IMR-90 (cell line): ENCODE data around the gene ERCC1. TPM values are rescaled to one million over a fixed set of nuclear protein-coding genes. Genes with fewer than 3 reads are reported as not detected.
A peak's percentile ranks its signal among the peaks of the same experiment; 100 is the strongest.

Experiments used
- ATAC-seq: fragments of 200-7000 bp; cut with Tn5 transposase; 2 replicates; pipeline ENCODE4 v1.9.1; 2020; ENCODE audit warnings: low read depth, mild to moderate bottlenecking, moderate library complexity
- BruUV-seq: library from RNA; stranded (reverse); fragments of 400-500 nt; replicated peaks from 2 replicates; lab custom pipeline; 2021; lab: Mats Ljungman, UMichigan
- CTCF ChIA-PET: fragments of 300-600 bp; formaldehyde crosslinking; extraction: SDS; loops from one replicate; lab custom pipeline; 2021; ENCODE audit warnings: antibody characterized with exemption; lab: Yijun Ruan, JAX
- POLR2A ChIA-PET: fragments of 300-600 bp; sonication (Branson Sonifier 250); formaldehyde crosslinking; loops from one replicate; lab custom pipeline; 2022; ENCODE audit warnings: antibody characterized with exemption; ENCODE audit not compliant: unreplicated experiment; lab: Charles Lee
- DNase-seq: peaks from one replicate; pipeline ENCODE4 v3.0.0; 2013
- H2AFZ ChIP-seq: replicated peaks from 2 replicates; pipeline ENCODE3; 2013; ENCODE audit warnings: low read length, mild to moderate bottlenecking; ENCODE audit not compliant: poor library complexity
- H2AK5ac ChIP-seq: 2 replicates; pipeline ENCODE4 v1.6.1; 2013; ENCODE audit warnings: low read depth, low read length, inconsistent platforms
- H2AK9ac ChIP-seq: replicated peaks from 2 replicates; pipeline ENCODE3; 2013; ENCODE audit warnings: mild to moderate bottlenecking, low read depth, low read length, moderate library complexity; ENCODE audit not compliant: poor library complexity
- H2BK120ac ChIP-seq: 2 replicates; pipeline ENCODE4 v1.6.1; 2013; ENCODE audit warnings: low read depth, low read length, inconsistent platforms
- H2BK15ac ChIP-seq: 3 replicates; pipeline ENCODE4 v1.6.1; 2013; ENCODE audit warnings: low read depth, low read length, inconsistent platforms
- H2BK20ac ChIP-seq: 2 replicates; pipeline ENCODE4 v1.6.1; 2013; ENCODE audit warnings: low read depth, mild to moderate bottlenecking, inconsistent platforms, low read length, moderate library complexity
- H2BK5ac ChIP-seq: 2 replicates; pipeline ENCODE4 v1.6.1; 2013; ENCODE audit warnings: mild to moderate bottlenecking, low read depth, low read length, inconsistent platforms; ENCODE audit not compliant: poor library complexity, severe bottlenecking
- H3K14ac ChIP-seq: replicated peaks from 2 replicates; pipeline ENCODE4 v1.6.1; 2013; ENCODE audit warnings: low read depth, low read length, inconsistent platforms
- H3K18ac ChIP-seq: 2 replicates; pipeline ENCODE4 v1.6.1; 2013; ENCODE audit warnings: low read depth, low read length, control low read depth
- H3K23ac ChIP-seq: 2 replicates; pipeline ENCODE4 v1.6.1; 2013; ENCODE audit warnings: low read depth, low read length, inconsistent platforms
- H3K27ac ChIP-seq: 2 replicates; pipeline ENCODE4 v1.5.1; 2013; ENCODE audit warnings: mild to moderate bottlenecking, control low read depth, low read length; ENCODE audit not compliant: insufficient read depth
- H3K27me3 ChIP-seq: 2 replicates; pipeline ENCODE4 v1.6.1; 2013; ENCODE audit warnings: low read length; ENCODE audit not compliant: control insufficient read depth, insufficient read depth
- H3K36me3 ChIP-seq: 2 replicates; pipeline ENCODE4 v1.6.1; 2013; ENCODE audit warnings: low read length, mixed read lengths; ENCODE audit not compliant: control insufficient read depth, insufficient read depth
- H3K4ac ChIP-seq: 2 replicates; pipeline ENCODE4 v1.6.1; 2013; ENCODE audit warnings: low read depth, low read length, inconsistent platforms
- H3K4me1 ChIP-seq: 2 replicates; pipeline ENCODE4 v1.6.1; 2013; ENCODE audit warnings: low read length, mixed read lengths; ENCODE audit not compliant: control insufficient read depth, insufficient read depth
- H3K4me2 ChIP-seq: 2 replicates; pipeline ENCODE4 v1.6.1; 2013; ENCODE audit warnings: low read depth, mild to moderate bottlenecking, control low read depth, low read length, moderate library complexity
- H3K4me3 ChIP-seq: 2 replicates; pipeline ENCODE4 v1.5.1; 2013; ENCODE audit warnings: low read depth, mild to moderate bottlenecking, control low read depth, low read length, moderate library complexity; ENCODE audit not compliant: insufficient read depth
- H3K56ac ChIP-seq: 2 replicates; pipeline ENCODE4 v1.6.1; 2013; ENCODE audit warnings: low read length, inconsistent platforms; ENCODE audit not compliant: insufficient read depth; ENCODE audit errors: extremely low read depth
- H3K79me1 ChIP-seq, 2 experiments: 2 replicates each; pipeline ENCODE4 v1.6.1; 2013; ENCODE audit warnings: low read length in 2 of 2, inconsistent platforms in 1 of 2, low read depth in 1 of 2
- H3K9ac ChIP-seq: 2 replicates; pipeline ENCODE4 v1.6.1; 2013; ENCODE audit warnings: low read depth, low read length, control low read depth
- H3K9me1 ChIP-seq: 2 replicates; pipeline ENCODE4 v1.6.1; 2013; ENCODE audit warnings: low read length, inconsistent platforms; ENCODE audit not compliant: insufficient read depth
- H3K9me3 ChIP-seq: 2 replicates; pipeline ENCODE4 v1.6.1; 2013; ENCODE audit warnings: low read length; ENCODE audit not compliant: control insufficient read depth, insufficient read depth
- H4K20me1 ChIP-seq: 2 replicates; pipeline ENCODE4 v1.6.1; 2013; ENCODE audit warnings: low read length, inconsistent platforms; ENCODE audit not compliant: insufficient read depth
- H4K5ac ChIP-seq: 2 replicates; pipeline ENCODE4 v1.6.1; 2013; ENCODE audit warnings: mild to moderate bottlenecking, low read depth, low read length, control low read depth
- H4K8ac ChIP-seq, 2 experiments: 2 replicates each; pipeline ENCODE4 v1.6.1; 2013; ENCODE audit warnings: low read depth in 2 of 2, low read length in 2 of 2, control low read depth in 1 of 2, inconsistent platforms in 1 of 2
- H4K91ac ChIP-seq: 2 replicates; pipeline ENCODE4 v1.6.1; 2013; ENCODE audit warnings: low read depth, low read length, inconsistent platforms; ENCODE audit not compliant: insufficient read depth
- BHLHE40 ChIP-seq: fragments of 150-350 bp; IDR thresholded peaks from 2 replicates; pipeline ENCODE4 v1.6.1; 2016; ENCODE audit warnings: mild to moderate bottlenecking, low read depth, low read length
- CEBPB ChIP-seq: IDR thresholded peaks from 2 replicates; pipeline ENCODE4 v1.6.1; 2012; ENCODE audit warnings: low read depth, low read length, improper control_type of control experiment
- CHD1 ChIP-seq: IDR thresholded peaks from 2 replicates; pipeline ENCODE4 v1.6.1; 2012; ENCODE audit warnings: low read depth, low read length, improper control_type of control experiment
- MAFK ChIP-seq: IDR thresholded peaks from 2 replicates; pipeline ENCODE4 v1.6.1; 2012; ENCODE audit warnings: low read depth, low read length, improper control_type of control experiment
- MXI1 ChIP-seq: IDR thresholded peaks from 2 replicates; pipeline ENCODE4 v1.6.1; 2012; ENCODE audit warnings: low read depth, mild to moderate bottlenecking, low read length, moderate library complexity, borderline replicate concordance
- POLR2A ChIP-seq: IDR thresholded peaks from 2 replicates; pipeline ENCODE4 v1.6.1; 2012; ENCODE audit warnings: mild to moderate bottlenecking, low read depth, low read length
- WGBS, 2 experiments: methylation state at CpG; one replicate each; pipeline versions ENCODE4 v1.1.5 to v1.1.7; 2013; ENCODE audit warnings: missing lambda C conversion rate in 2 of 2; ENCODE audit not compliant: insufficient read length in 1 of 2; ENCODE audit errors: extremely low coverage in 2 of 2; 5-methylcytosine and 5-hydroxymethylcytosine counted together
- dilution Hi-C: fragments of 300-500 bp; cut with HindIII; formaldehyde crosslinking; loops from one replicate; pipeline ENCODE4 v1.14.3; 2018; ENCODE audit warnings: low sequenced_read_pairs; ENCODE audit not compliant: unreplicated experiment
- in situ Hi-C: fragments of 300-500 bp; cut with MboI; formaldehyde crosslinking; loops from 3 replicates; pipeline ENCODE4 v1.14.3; 2019; ENCODE audit warnings: low sequenced_read_pairs, inconsistent platforms, mixed read lengths
- intact Hi-C: fragments of 100-400 bp; cut with micrococcal nuclease; formaldehyde crosslinking; loops from 2 replicates; pipeline ENCODE4 v1.10.0; 2022
- polyA plus RNA-seq, 3 experiments: library from polyadenylated mRNA; depleted of rRNA; stranded (reverse); fragments of >200 nt; gene quantifications; 2 replicates each; pipeline ENCODE4 v1.2.3, GENCODE V29; 2012; ENCODE audit warnings: low replicate concordance in 1 of 3
- total RNA-seq: library from RNA; depleted of rRNA; stranded (reverse); fragments of >200 nt; gene quantifications from 2 replicates; pipeline ENCODE4 v1.2.3, GENCODE V29; 2012
- TF ChIP-seq, protein P1 (sequence below): fragments of 150-350 bp; IDR thresholded peaks from 2 replicates; pipeline ENCODE4 v1.6.1; 2017; ENCODE audit warnings: mild to moderate bottlenecking, antibody characterized with exemption, low read length, low read depth

The ERCC1 gene
- total and polyA plus RNA-seq, 2 of the 4 experiments (the other 2 are of a cell fraction): 84.2 to 132 TPM

DNA sequence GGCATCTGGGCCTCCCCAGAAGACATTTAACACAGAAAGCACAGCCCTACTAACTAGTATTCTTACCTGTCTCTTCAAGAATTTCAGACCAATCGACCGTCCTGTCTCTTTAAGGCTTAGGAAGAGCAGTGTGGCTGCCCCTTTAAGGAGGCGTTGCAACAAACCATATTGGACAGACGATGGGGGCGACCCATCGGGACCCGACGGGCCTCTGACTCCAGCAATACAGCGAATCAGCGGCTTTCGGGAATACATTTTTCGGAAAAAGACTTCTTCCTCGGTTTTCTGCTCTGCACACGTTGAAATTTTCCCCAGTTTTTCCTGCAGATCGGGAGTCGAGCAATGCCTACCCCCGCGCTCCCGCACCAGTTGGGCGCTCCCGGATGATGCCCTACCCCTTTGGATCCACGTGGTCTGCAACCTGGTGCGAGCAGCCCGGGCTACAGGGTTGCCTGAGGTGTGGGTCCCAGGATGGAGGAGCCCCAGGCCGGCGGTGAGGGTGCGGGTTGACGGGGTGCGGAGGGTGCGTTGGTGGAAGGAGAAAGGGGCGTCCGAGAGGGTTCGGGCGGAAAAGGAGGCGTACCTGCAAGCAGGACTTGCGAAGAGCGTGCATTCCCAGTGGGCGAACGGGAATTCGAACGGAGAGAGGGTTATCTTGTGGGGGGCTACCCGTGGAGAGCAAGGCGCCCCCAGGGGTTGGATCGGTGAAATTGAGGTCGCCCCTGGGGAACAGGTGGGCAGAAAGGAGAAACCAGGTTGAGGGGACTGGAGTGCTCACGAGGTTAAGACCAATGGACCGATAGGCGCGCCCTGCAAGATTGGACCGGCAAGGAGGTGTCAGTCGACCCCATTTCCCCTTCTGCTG, 17.3 kb downstream of the ERCC1 start, which contains the start of gene POLR1G:
Gene POLR1G, plus strand, starts transcription at position 419 of the 865 bp plus-strand sequence. Its CDS starts 53 bp downstream, at position 472.
- Histone ChIP-seq H2BK20ac (peak within 1 kb of the TSS; percentile 92), H2AFZ (peak within 1 kb of the TSS; percentile 92), H3K4me2 (peak within 1 kb of the TSS; percentile 82), H3K14ac (peak within 1 kb of the TSS; percentile 96), H3K4me3 (peak within 1 kb of the TSS; percentile 89), H3K4ac (peak within 1 kb of the TSS; percentile 96), H3K79me1 (peaks cover 10 to 61% of the 10 kb centered on the region in 2 experiments; a peak in 3 of 4 replicates), H2BK5ac (peak within 1 kb of the TSS; percentile 91), H3K9me1 (peaks cover 3% of the 10 kb centered on the region; the same call in 1 of the 2 replicates), H4K20me1 (no peaks in the 10 kb centered on the region; the same call in 1 of the 2 replicates), H2AK5ac (peak within 1 kb of the TSS; percentile 78), H3K23ac (peak within 1 kb of the TSS; percentile 94), H3K56ac (peak within 1 kb of the TSS; percentile 98), H2AK9ac (peak within 1 kb of the TSS; percentile 92), H4K8ac (peak within 1 kb of the TSS; percentile 16 to 99), H4K5ac (peak within 1 kb of the TSS; percentile 58), H2BK120ac (peak within 1 kb of the TSS; percentile 97), H3K27ac (peak within 1 kb of the TSS; percentile 89), H3K4me1 (peaks cover 5% of the 10 kb centered on the region), H4K91ac (peak within 1 kb of the TSS; percentile 96), H3K9ac (peak within 1 kb of the TSS; percentile 81), H3K27me3 (no peaks in the 10 kb centered on the region), H3K36me3 (peaks cover 2% of the 10 kb centered on the region), H3K9me3 (no peaks in the 10 kb centered on the region), H2BK15ac (peak within 1 kb of the TSS; percentile 98; the same call in 2 of the 3 replicates), H3K18ac (peak within 1 kb of the TSS; percentile 83)
- BruUV-seq: no TSS peak
- ATAC-seq (peak; percentile 74), DNase-seq (peak; percentile 75)
- intact Hi-C loops (no loop called here), in situ Hi-C loops (no loop called here), dilution Hi-C loops (no loop called here)
- POLR2A ChIA-PET: no interaction called here
- WGBS, 2 experiments: 0% methylated on average over 39 of the region's 51 CpGs; no CpG with 5 or more reads in 1 of the 2 experiments
- CTCF ChIA-PET: no interaction called here
- TF ChIP-seq MXI1 (peak; percentile 99), BHLHE40 (peak; percentile 98), CEBPB (no peak), POLR2A (peak; percentile 56; the same call in 1 of the 2 replicates), CHD1 (peak; percentile 95; the same call in 1 of the 2 replicates), MAFK (no peak)
- TF ChIP-seq, protein P1, sequence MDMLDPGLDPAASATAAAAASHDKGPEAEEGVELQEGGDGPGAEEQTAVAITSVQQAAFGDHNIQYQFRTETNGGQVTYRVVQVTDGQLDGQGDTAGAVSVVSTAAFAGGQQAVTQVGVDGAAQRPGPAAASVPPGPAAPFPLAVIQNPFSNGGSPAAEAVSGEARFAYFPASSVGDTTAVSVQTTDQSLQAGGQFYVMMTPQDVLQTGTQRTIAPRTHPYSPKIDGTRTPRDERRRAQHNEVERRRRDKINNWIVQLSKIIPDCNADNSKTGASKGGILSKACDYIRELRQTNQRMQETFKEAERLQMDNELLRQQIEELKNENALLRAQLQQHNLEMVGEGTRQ: peak; percentile 62; the same call in 1 of the 2 replicates
